SKM-1 (cell line): ENCODE results near the gene GLP2R.
"Not testable (repeated sequence)": the region's sequence is repeated elsewhere in the genome, so short reads cannot be mapped to it uniquely, and the experiment has no call there.

ENCODE experiments used
- DNase-seq: peaks from one replicate; lab custom pipeline; 2025; ENCODE audit not compliant: unreplicated experiment; lab: John Stamatoyannopoulos, UW

Gene GLP2R

DNA sequence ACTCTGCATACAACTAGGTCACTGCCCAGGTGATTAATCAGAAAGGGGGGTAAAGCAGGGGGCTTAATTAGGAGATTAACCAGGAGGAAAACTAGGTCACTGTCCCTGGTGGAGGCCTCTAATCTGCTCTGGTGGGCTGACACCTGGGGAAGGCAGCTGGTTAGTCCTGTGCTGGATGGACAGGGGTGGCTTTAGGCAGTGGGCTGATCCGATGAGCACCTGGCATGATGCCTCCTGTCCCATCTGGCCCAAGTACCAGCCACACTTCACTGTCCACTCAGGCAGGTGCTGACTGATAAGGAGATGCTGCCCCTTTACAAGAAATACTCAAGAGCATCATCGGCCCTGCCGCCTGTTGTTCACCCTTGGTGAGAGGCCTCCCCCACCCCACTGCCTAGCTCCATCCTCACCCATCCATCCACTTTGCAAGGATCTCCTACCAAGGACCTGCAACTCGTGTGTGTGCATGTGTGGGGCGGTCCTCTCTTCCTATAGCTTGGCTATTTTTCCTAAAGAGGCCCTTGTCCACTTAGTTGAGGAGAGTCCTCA is 93.2 kb downstream of the GLP2R start:
- no peak for DNase-seq

DNA sequence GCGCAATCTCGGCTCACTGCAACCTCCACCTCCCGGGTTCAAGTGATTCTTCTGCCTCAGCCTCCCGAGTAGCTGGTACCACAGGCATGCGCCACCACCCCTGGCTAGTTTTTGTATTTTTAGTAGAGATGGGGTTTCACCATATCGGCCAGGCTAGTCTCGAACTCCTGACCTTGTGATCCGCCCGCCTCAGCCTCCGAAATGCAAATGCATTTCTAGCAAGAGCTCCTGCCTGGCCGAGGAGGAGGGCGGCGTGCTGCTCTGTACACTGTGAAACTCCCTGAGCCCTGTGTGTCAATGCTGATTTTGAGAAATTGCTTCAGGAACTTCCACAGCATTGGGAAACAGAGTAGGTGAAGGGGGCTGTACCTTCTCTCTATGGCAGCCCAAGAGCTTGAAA is 95.5 kb downstream of the GLP2R start:
- not testable (repeated sequence) for DNase-seq

DNA sequence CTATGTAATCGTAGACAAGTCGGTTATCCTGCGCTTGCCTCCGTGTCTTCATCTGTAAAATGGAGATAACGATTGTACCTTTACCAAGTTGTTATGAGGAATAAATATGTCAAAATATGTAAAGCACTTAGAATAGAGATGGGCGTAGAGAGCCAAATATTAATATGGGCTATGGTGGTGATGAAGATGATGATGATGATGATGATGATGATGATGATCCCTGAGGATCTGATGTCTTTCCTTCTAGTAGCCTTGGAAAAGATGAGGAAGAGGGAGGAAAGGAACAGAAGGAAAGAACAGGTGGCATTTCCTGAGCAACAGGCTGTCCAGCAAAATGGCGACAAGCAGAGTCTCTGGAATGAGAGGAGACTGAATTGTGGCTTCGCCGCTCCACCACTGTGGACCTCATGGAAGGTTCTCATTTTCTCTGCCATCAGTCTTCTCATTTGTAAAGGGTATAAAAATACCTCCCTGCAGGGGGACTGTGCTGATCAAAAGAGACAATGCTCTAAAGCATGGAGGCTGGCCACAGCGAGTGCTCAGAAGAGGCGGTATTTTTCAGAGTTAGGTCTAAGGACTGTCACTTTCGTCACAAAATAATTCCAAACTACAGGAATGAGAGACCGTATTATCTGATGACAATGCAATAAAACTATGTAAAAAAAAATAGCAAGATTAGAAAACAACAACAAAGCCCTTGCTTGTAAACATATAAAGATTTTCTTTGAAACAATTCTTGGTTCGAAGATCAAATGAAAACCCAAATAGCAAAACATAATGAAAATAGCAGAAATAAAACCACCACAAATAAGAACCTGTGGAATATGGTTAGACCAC is 96.5 kb downstream of the GLP2R start:
- no peak for DNase-seq

DNA sequence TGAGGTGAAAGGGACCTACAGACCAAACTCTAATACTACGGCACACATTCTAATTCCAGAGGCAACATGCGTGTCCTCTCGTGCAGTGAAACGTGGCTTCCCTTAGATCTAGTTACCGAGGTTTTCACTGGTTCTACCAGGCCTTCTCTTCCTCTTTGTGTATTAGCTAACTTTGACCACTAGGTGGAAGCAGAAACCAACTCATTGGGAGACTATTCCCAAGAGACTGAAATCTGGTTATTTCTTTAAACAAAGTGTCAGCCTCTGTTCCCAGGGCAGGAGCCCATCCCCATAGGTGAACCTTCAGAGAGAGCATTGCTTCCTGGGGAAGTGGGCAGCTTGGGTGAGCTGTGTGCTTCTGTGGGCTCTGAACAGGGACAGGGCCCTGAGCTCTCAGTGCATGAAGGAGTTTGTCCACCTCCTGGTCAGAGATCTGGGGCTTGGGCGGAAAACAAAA is 99.0 kb downstream of the GLP2R start:
- peak; percentile 50 for DNase-seq

DNA sequence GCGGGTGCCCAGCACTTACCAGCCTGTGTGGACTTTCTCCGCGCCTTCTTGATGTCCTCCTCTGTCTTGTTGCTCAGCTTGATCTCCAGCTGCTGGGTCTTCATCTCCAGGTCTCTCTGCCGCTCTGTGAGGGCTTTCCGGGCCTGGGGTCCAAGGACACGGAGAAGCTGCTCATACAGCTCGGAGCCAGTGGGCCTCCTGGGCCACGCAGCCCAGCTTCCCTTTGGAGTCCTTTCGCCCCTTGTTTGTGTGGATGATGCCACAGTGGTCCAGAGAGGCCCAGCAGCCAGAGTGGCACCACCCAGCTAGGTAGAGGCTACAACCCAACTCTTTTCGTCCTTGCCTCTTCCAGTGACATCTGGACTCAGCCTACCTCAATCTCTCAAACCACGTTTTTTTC is 99.7 kb downstream of the GLP2R start:
- DNase-seq = no peak

DNA sequence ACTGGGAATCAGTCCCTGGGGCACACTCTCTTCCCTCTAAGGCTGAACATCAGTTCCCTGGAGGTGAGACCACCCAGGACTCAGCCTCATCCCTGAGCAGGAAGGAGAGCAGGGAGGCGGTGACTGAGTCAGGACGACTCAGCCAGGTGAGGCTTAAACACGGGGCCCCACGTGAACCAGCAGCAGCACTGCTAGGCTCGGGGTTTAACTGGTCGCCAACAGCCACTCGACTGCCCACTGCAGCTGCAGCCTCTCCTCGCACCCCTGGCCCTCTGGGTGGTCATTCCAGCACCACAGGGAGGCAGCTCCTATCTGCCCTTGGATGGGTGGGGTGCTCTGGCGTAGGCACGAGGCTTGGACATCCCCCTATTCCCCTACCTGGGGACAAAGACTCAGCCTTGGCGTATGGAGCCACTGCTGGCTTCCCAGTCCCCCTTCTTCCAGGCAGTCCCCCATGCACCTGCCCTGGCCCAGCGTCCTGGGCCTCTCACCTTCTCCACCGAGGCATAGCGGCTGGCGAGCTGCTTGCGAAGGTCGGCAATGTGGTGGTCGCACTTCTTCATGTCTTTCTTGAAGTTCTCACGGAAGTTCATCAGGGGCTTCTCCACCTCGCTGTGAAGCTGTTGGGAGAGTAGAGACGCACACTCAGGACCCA is 100.6 kb downstream of the GLP2R start:
- no peak for DNase-seq

DNA sequence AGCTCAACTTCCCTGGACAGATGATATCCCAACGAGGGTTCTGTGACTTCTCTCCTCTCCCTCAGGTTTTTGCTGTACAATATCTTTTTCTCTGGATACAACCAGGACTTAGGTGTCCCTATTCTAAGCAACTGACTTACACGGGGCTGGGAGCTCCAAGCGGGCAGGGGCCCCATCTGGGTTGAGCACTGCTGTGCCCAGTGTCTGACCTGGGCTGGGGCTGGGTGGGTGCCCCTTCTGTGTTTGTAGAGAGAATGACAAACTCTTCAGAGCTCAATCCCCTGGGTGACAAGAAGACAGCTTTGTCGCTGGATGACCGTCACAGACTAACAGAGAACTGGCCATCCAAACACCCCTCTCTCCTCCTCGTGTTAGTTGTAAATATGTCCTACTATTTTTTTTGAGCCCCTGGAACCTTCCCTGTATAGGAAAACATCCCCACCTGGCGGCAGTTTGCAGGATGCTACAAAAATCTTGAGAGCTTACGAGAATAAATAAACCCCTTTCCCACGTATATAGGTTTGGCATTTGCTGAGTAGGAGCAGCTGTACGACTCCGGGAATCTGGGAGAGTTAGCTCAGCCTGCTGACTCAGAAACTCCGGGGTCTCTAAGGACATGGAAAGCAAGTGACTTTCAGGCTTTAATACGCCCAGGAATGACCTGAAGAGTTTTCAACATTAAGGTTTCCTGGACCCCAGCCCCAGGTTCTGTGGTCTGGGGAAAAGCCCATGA is 103.0 kb downstream of the GLP2R start:
- DNase-seq = no peak

DNA sequence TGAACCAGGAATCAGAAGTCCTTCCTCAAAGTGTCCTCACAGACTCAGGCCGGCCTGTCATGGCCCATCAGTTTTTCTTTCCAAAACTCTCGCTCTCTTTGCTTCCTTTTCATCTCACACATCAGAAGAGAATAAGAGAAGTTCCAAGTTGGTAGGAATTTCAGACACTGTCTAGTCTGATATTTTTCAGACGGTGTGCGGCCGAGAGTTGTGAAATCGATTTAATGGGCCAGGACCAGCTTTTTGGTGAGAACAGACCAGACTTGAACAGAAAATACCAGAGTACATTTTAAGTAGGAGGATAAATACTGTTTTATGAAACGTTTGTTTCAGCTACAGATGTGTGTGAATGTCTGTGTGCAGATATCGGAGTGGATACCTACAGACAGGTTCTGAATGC is 104.1 kb downstream of the GLP2R start:
- DNase-seq = no peak

DNA sequence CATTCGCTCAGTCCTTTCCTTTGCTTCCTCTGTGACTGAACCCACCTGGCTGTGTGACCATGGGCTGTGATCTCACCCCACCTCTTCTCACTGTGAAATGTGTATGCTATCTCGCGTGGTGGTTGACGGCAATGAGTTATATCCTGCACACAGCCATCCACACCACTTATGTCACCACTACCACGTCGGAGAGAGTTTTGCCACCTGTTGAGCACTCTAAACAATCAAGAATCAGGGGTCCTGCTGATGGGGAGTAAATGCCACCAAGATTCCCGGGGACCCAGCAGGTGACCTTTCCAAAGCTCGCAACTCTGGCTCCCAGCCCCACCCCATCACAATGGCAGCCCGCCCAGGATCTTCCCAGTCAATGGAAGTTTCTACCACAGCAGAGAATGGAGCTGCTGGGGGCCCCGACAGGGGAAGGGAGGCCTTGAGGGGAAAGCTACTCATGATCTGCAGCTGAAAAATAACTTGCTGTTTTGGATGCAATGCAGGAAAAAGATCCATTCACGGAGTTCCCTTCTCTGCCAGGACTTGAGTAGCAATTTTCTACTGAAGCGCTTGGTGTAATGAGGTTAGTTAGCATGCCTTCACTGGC is 105.5 kb downstream of the GLP2R start:
- DNase-seq = no peak

DNA sequence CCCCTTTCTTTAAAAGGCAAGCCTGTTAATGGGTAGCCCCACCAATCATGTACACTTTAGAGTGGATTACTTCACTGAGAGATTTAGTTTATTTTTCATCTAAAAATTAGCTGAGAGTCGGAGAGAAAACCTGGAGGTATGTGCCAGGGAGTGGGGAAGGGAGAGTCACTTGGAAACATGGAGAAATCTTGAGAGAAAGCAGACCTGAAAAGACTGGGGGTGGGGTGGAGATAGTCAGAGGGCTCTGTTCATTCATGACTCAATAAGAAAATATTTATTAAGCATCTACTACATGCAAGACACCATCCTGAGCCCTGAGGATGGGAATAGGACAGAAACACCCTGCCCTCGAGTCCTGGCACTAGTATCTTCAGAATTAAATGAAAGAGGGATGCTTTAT is 106.8 kb downstream of the GLP2R start:
- DNase-seq = no peak

DNA sequence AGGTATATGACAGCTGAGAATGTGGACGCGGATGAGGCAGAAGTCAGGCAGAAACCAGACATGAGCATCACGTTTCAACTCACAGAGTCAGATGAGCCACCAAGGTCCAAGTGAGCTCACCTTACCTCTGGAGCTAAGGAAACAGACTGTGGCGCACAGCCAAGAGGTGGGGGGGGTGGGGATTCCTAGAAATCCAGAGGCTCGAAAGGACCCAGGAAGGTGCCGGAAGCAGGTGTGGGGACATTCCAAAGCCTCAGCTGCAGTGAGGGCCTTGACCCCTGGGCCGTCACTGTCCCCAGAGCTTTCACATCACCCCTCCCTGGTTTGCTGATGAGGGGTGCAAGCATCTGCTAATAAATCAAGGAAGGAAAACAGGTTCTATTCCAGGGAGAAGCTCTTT is 108.6 kb downstream of the GLP2R start:
- no peak for DNase-seq

DNA sequence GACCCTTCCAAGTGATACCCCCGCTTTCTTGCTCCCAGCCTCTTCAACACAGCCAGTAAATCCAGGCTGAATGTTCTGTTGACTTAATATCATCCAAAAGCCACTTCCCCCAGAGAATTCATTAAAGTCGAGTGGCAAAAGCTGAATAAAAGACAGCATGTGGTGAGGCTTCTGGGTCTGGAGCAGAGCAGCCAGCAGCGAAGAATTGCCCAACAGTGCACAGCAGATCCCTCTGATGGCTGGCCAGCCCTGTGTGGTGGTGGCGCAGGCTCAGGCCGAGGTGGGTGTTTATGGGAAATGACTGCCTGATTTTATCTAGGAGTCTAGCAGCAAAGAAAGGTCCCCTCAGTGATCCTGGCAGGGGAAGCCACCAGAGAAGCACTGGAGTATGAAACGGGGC is 109.7 kb downstream of the GLP2R start:
- DNase-seq = no peak

DNA sequence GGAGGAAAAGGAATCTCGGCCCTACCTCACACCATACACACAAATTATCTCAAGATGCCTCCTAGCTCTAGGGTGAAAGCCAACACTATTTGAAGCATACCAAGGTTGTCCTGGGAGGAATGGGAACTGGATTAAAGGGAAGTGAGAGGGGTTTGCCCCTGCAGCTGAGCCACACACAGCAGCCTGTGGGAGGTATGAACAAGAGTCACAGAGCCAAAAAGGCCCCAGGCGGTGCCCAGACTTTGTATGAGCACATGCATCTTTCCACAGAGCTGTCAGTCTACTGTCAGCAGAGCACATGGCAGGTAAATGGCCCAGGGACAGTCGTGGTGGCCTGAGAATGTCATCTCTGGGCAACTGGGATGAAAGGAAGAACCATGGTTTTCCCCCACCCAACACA is 110.4 kb downstream of the GLP2R start:
- no peak for DNase-seq

DNA sequence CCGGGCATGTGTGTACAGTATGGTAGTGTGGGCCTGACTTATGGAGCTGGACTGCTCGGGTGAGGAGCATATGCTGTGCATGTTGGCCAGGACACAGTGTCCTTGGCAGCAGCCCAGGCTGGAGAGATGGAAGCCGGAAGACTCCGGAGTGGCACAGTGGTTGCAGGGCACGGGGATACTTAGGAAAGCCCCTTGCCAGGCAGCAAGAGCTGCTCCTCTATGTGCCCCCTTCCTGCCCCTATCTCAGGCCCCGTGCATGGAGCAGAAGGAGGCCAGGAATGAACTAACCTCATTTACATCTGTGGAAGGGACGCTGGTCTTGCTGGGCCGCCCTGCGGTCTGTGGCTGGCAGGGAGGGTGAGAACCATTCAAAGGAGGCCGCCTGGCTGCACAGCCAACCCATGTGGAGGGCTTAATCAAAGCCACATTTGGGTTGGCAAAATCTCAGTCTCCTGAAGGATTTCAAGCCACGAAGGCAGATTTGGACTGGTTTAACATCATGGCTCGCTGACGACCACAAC is 111.6 kb downstream of the GLP2R start:
- DNase-seq = no peak

DNA sequence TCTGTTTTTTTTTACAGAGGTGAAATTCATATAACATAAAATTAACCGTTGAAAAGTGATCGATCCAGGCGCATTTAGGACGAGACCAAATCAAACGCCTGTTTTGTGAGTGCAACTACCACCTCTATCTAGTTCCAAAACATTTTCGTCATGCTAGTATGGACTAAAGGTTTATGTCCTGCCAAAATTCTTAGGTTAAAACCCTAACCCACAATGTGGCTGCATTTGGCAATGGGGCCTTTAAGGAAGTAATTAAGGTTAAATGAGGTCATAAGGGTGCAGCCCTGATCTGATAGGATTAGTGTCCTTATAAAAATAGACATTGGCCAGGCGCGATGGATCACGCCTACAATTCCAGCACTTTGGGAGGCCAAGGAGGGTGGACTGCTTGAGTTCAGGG is 112.2 kb downstream of the GLP2R start:
- no peak for DNase-seq

DNA sequence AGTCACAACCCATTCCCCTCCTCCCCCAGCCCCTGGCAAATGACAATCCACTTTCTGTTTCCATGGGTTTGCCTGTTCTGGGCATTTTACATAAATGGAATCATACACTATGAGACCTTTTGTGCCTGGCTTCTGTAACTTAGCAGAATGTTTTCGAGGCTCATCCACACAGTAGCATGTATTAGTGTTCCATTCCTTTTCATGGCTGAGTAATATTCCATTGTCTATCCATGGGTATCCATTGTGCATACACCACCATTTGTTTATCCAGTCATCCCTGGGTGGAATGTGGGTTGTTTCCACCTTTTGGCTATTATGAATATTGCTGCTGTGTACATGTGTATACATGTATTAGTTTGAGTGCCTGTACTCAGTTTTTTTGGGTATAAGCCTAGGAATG is 113.0 kb downstream of the GLP2R start:
- DNase-seq = no peak

DNA sequence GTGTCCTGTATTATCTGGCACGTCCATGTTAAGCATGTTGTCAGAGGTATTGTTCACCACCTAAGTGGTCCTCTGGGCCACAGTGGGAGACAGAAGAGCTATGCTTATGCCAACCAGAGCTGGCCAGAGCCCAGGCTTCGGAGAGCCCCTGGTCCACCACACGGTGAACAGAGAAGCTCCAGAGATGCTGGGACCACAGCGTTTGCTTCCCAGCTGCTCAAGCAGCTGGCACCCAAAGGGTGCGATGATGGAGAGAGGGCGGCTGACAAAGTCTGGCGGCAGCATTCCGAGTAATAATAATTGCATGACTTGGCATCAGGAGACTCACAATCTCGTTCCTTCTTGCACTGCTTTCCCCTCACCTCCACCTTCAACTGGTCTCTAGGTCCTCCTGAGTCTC is 115.1 kb downstream of the GLP2R start:
- DNase-seq = no peak

DNA sequence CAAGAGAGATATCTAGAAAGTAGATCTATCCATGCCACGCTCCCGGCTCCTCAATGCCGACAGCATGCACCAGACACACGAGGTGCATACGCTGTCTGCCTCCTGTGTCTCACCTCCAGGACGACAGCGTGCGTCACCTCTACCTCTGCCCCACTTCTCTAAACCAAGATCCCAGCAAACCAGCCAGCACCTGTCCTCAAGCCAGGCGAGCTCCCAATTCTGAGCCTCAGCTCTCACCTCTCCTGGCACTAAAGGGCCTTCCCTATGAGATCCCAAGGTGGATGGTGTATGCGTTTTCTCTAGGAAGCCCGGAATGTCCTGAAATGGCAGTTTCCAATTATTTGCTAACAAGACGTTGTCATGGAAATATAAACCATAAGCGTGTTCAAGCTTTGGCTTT is 115.6 kb downstream of the GLP2R start:
- DNase-seq = no peak
